HUES64 (cell line): Measurements from ENCODE around the gene RPS6KA5.
"Not testable (repeated sequence)": the region's sequence is repeated elsewhere in the genome, so short reads cannot be mapped to it uniquely, and the experiment has no call there.

Source experiments
- H3K27ac ChIP-seq: 2 replicates; pipeline ENCODE4 v1.7.0; 2013; ENCODE audit warnings: low read depth, low read length, inconsistent platforms
- H3K27me3 ChIP-seq: 2 replicates; pipeline ENCODE4 v1.6.1; 2013; ENCODE audit warnings: mild to moderate bottlenecking, low read length; ENCODE audit not compliant: insufficient read depth
- H3K36me3 ChIP-seq: 2 replicates; pipeline ENCODE4 v1.6.1; 2013; ENCODE audit warnings: mild to moderate bottlenecking, low read length; ENCODE audit not compliant: insufficient read depth
- H3K4me1 ChIP-seq: 2 replicates; pipeline ENCODE4 v1.6.1; 2013; ENCODE audit warnings: mild to moderate bottlenecking, low read length, moderate library complexity; ENCODE audit not compliant: insufficient read depth
- H3K4me3 ChIP-seq: 2 replicates; pipeline ENCODE4 v1.5.1; 2013; ENCODE audit warnings: mild to moderate bottlenecking, low read length, moderate library complexity
- H3K9ac ChIP-seq: 2 replicates; pipeline ENCODE4 v1.6.1; 2013; ENCODE audit warnings: mild to moderate bottlenecking, low read depth, low read length
- H3K9me3 ChIP-seq: 2 replicates; pipeline ENCODE4 v1.6.1; 2013; ENCODE audit warnings: low read depth, low read length; ENCODE audit not compliant: insufficient read depth
- WGBS: fragments of 150-250, 120-280 bp; methylation state at CpG from one replicate; pipeline ENCODE4 v1.1.7; 2013; ENCODE audit warnings: missing lambda C conversion rate; 5-methylcytosine and 5-hydroxymethylcytosine counted together

The RPS6KA5 gene

DNA sequence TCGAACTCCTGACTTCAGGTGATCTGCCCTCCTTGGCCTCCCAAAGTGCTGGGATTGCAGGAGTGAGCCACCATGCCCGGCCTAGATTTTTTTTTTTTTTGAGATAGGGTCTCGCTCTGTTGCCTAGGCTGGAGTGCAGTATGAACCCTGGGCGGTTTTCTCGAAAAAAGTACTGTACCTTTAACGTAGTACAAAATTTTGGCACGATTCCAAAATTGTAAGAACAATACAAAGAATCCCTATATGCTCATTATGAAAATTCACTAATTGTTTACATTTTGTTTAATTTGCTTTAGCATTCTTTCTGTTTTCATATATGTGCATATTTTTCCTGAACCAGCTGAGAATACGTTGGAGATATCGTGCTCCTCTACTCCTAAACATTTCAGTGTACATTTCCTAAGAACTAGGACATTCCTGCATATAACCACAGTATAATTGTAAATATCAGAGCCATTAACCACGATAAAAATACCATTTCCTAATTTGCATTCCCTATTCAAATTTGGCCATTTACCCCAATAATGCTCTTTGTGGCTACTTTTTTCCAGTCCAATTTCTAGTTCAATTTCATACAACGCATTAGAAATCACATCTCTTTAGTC, 97.8 kb downstream of the RPS6KA5 start:
- Histone ChIP-seq H3K4me1 (no peaks in the 10 kb centered on the region), H3K4me3 (no peak overlapping the region), H3K27ac (no peak overlapping the region), H3K36me3 (no peaks in the 10 kb centered on the region), H3K9me3 (no peaks in the 10 kb centered on the region), H3K9ac (no peak overlapping the region), H3K27me3 (no peaks in the 10 kb centered on the region)
- 97% methylated on average over 11 of the region's 11 CpGs for WGBS

DNA sequence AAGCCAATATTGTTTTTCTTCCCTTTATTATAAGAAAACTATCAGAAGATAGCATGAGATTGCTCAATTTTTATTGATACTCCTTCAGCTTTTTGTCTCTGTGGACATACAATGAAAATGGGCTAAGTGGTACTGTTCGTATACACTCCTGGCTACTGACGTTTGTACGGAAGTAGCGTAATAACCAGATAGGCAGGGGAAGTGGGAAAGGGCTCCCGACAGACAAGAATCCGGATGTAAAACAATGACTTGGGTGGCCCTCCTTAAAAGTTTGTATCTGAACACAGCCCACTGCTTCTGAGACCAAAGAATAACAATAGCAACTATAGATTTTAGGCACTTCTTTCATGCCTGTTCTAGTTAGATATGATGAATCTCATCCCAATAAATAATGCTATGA, 99.6 kb downstream of the RPS6KA5 start:
- no peak overlapping the region for H3K27ac ChIP-seq
- peaks cover 5% of the 10 kb centered on the region; the same call in 1 of the 2 replicates for H3K9me3 ChIP-seq
- no peak overlapping the region for H3K4me3 ChIP-seq
- WGBS = 95% methylated on average over 6 of the region's 6 CpGs
- H3K36me3 ChIP-seq = no peaks in the 10 kb centered on the region
- H3K27me3 ChIP-seq = no peaks in the 10 kb centered on the region
- H3K4me1 ChIP-seq = no peaks in the 10 kb centered on the region
- no peak overlapping the region for H3K9ac ChIP-seq

DNA sequence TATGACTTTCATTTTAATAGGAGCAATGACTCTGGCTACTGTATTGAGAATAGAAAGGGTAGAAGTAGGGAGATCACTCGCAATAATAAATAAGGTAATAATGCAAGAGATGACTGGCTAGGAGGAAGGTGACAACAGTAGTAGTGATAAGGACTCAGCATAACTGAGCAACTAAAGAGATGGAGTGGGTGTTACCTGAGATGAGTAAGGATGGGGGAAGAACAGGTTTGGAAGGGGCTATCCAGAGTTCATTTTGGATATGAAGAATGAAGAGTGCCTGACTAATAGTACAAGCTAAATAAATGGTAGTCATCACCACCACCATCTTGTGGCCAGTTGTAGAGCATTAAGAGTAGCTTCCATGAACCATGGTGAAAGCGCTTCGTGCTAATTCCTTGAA, 101.1 kb downstream of the RPS6KA5 start:
- no peak overlapping the region for H3K9ac ChIP-seq
- H3K27ac ChIP-seq = no peak overlapping the region
- H3K9me3 ChIP-seq = peaks cover 19% of the 10 kb centered on the region; the same call in 1 of the 2 replicates
- H3K27me3 ChIP-seq = no peaks in the 10 kb centered on the region
- no peak overlapping the region for H3K4me3 ChIP-seq
- H3K4me1 ChIP-seq = no peaks in the 10 kb centered on the region
- WGBS = 95% methylated on average over 3 of the region's 3 CpGs
- no peaks in the 10 kb centered on the region for H3K36me3 ChIP-seq

DNA sequence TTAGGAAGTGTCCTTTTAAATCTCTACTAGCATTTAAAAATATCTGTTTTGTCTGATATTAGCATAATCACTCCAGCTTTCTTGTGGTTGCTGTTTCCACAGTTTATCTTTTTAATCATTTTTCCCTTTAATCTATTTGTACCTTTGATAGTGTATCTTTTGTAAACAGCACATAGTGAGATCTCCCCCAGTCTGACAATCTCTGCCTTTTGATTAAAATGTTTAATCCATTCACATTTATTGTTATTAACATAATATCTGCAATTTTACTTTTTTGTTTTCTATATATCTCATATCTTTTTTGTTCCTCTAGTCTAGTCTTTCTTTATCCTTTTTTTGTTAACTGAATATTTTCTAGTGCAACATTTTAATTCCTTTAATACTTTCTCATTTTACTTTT, 104.2 kb downstream of the RPS6KA5 start:
- no peak overlapping the region for H3K27ac ChIP-seq
- H3K4me3 ChIP-seq = no peak overlapping the region
- H3K9me3 ChIP-seq = peaks cover 24% of the 10 kb centered on the region; the same call in 1 of the 2 replicates
- H3K36me3 ChIP-seq = no peaks in the 10 kb centered on the region
- no peak overlapping the region for H3K9ac ChIP-seq
- no peaks in the 10 kb centered on the region for H3K4me1 ChIP-seq
- H3K27me3 ChIP-seq = no peaks in the 10 kb centered on the region

DNA sequence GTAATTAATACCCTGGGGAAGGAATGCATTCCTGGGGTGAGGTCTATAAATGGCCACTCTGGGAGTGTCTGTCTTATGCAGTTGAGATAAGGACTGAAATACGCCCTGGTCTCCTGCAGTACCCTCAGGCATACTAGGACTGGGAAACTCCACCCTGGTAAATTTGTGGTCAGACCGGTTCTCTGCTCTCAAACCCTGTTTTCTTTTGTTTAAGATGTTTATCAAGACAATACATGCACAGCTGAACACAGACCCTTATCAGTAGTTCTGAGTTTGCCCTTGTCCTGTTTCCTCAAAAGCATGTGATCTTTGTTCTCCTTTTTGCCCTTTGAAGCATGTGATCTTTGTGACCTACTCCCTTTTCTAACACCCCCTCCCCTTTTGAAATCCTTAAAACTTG, 106.8 kb downstream of the RPS6KA5 start:
- not testable (repeated sequence) for H3K9ac ChIP-seq, H3K27me3 ChIP-seq, H3K36me3 ChIP-seq, H3K4me3 ChIP-seq, H3K27ac ChIP-seq, H3K4me1 ChIP-seq
- 94% methylated on average over 2 of the region's 2 CpGs for WGBS
- peaks cover 24% of the 10 kb centered on the region; the same call in 1 of the 2 replicates for H3K9me3 ChIP-seq

DNA sequence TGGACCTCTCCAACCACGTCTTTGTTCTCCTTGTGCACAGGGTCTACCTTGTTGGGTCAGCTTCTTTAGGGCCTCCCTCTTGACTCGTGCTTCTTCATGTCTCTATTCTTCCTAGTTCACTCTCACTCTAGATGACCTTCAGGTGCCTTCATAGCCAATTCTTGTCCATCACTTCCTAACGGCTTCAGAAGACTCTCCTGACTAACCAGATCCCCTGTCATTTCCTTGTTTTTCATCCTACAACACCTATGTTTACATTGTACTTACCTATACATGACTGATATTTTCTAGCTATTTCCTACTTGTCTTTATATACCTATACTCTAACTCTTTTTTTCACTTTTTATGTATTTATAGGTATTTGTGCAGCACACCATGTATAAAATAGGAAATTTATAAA, 117.1 kb downstream of the RPS6KA5 start:
- Histone ChIP-seq H3K27ac (no peak overlapping the region), H3K27me3 (no peaks in the 10 kb centered on the region), H3K4me1 (no peaks in the 10 kb centered on the region), H3K9ac (no peak overlapping the region), H3K9me3 (peaks cover 22% of the 10 kb centered on the region), H3K36me3 (no peaks in the 10 kb centered on the region), H3K4me3 (no peak overlapping the region)
- 93% methylated on average over 3 of the region's 3 CpGs for WGBS

DNA sequence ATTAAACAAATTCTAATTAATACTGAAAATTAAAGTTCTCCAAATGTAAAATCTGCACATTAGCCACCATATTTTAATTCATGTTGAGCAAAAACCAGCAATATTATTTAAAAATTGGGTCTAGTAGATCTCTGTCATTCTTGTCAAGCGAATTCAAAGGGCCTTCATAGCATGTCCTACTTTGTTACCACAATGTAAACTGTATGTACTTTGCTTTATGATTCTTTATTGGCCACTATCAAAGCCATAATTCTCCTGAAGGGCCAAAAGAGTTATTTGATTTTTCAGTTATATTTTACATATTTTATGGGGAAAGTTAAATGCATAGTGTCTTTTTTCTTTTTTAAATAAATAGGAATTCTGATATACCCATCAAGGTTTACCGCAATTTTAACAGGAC, 117.9 kb downstream of the RPS6KA5 start:
- Histone ChIP-seq H3K27ac (no peak overlapping the region), H3K36me3 (no peaks in the 10 kb centered on the region), H3K27me3 (no peaks in the 10 kb centered on the region), H3K9me3 (peaks cover 27% of the 10 kb centered on the region), H3K4me3 (no peak overlapping the region), H3K9ac (no peak overlapping the region), H3K4me1 (no peaks in the 10 kb centered on the region)
- WGBS = 96% methylated on average over 2 of the region's 2 CpGs

DNA sequence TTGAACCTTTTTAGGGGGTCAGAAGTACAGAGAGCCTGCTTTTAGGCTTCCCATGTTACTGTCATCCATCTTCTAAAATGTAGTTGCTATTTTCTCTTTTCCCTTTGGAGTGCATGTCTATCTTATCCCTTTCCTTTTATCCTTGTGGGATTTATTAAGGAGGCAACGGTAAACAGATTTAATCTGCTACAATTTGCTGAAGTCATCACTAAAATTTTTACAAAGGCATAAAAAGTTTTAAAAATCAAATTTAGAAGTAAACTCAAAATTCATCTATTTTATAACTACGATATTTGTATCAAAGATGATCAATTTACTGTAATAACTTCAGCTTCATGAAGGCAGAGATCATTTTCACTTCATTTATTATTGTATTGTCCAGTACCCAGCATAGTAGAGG, 118.7 kb downstream of the RPS6KA5 start:
- no peak overlapping the region for H3K27ac ChIP-seq
- H3K27me3 ChIP-seq = no peaks in the 10 kb centered on the region
- 100% methylated on average over 1 of the region's 2 CpGs for WGBS
- H3K36me3 ChIP-seq = no peaks in the 10 kb centered on the region
- H3K4me1 ChIP-seq = no peaks in the 10 kb centered on the region
- H3K4me3 ChIP-seq = no peak overlapping the region
- peaks cover 27% of the 10 kb centered on the region for H3K9me3 ChIP-seq
- H3K9ac ChIP-seq = no peak overlapping the region

DNA sequence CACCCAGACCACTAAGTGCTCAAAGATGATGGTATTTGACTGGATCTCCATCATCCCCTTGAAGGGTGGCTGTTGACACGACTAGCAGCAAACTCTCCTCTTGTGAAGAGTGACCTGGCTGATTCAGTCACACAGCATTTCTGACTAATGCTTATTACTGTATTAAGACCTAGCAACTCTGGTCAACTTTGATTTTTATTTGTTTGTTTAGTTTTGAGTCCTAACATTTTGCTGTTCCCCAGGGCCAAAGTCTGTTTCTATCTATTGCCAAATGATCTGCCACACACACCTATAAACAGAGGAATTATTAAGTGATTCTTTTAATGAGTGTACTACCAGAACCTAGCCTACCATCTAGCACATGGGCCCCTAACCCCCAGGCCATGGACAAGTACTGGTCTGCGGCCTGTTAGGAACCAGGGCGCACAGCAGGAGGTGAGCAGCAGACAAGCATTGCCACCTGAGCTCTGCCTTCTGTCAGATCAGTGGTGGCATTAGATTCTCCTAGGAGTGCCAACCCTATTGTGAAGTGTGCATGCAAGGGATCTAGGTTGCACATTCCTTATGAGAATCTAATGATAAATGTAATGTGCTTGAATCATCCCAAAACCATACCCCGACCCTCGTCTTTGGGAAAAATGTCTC, 120.0 kb downstream of the RPS6KA5 start:
- Histone ChIP-seq H3K9me3 (peaks cover 27% of the 10 kb centered on the region), H3K27ac (no peak overlapping the region), H3K36me3 (no peaks in the 10 kb centered on the region), H3K27me3 (no peaks in the 10 kb centered on the region), H3K4me1 (no peaks in the 10 kb centered on the region), H3K4me3 (no peak overlapping the region), H3K9ac (no peak overlapping the region)
- WGBS = 92% methylated on average over 5 of the region's 5 CpGs

DNA sequence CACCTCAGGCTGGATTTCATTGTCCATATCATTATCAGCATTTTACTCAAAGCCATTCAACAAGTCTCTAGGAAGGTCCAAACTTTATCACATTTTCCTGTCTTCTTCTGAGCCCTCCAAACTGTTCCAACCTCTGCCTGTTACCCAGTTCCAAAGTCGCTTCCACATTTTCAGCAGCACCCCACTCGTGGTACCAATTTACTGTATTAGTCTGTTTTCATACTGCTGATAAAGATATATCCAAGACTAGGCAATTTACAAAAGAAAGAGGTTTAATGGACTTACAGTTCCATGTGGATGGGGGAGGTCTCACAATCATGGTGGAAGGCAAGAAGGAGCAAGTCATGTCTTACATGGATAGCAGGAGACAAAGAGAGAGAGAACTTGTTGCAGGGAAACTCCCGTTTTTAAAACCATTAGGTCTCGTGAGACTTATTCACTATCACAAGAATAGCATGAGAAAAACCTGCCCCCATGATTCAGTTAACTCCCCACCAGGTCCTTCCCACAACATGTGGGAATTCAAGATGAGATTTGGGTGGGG, 121.1 kb downstream of the RPS6KA5 start:
- not testable (repeated sequence) for H3K4me3 ChIP-seq, H3K27ac ChIP-seq, H3K36me3 ChIP-seq, H3K9ac ChIP-seq, H3K4me1 ChIP-seq, H3K27me3 ChIP-seq
- peaks cover 27% of the 10 kb centered on the region for H3K9me3 ChIP-seq
- 97% methylated on average over 4 of the region's 4 CpGs for WGBS

DNA sequence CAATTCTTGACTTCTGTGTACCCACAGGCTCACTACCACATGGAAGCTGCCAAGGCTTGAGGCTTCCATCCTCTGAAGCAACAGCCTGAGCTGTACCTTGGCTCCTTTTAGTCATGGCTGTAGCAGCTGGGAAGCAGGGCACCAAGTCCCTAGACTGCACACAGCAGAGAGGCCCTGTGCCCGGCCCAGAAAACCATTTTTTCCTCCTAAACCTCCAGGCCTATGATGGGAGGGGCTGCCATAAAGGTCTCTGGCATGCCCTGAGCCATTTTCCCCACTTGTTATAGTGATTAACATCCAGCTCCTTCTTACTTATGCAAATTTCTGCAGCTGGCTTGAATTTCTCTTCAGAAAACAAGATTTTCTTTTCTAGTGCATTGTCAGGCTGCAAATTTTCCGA, 121.8 kb downstream of the RPS6KA5 start:
- 85% methylated on average over 2 of the region's 2 CpGs for WGBS
- H3K4me1 ChIP-seq = no peaks in the 10 kb centered on the region
- H3K36me3 ChIP-seq = no peaks in the 10 kb centered on the region
- H3K9ac ChIP-seq = no peak overlapping the region
- H3K4me3 ChIP-seq = no peak overlapping the region
- H3K27me3 ChIP-seq = no peaks in the 10 kb centered on the region
- no peak overlapping the region for H3K27ac ChIP-seq
- peaks cover 27% of the 10 kb centered on the region for H3K9me3 ChIP-seq
